NCI-H524 treated with DMSO at 0.1 percent for 48 hours (cell line): ENCODE measurements around the gene DDX24.
A peak's percentile ranks its signal among the peaks of the same experiment; 100 is the strongest.

Experiments used
- DNase-seq: peaks from one replicate; lab custom pipeline; 2025; lab: John Stamatoyannopoulos, UW

The DDX24 gene

DNA sequence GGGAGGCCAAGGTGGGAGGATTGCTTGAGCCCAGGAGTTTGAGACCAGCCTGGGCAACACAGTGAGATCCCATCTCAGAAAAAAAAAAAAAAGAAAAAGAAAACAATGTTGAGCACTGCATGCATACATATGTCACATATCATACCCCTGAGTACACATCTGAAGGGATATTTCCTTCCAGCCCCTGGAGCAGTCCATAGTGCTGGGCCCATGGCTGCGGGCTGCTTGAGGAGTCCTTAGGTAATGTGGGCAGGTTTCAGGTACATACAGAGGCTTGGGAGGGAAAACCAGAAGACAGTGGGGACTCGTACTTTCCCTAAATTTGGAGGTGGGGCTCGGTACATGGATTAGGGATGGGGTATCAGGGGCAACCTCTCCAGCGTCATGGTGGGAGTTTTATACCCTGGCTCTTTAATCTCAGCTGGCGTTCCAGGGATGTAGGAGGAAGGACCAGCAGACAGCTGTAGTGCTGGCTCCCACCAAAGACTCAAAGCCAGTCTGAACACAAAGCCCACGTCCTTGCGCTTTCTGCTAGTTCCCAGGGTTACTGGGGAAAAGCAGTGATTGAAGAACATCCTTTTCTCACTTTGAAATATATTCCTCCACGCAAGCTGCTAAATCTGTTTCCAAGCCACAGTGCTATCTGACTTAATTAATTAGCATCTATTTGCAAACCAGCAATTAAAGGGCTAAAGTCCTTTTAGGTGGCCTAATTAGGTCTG is 49.7 kb downstream of the DDX24 start:
- no peak for DNase-seq

- no peak for DNase-seq
Measured at GRCh38 chr14:94030571-94030970, 50.4 kb downstream of the DDX24 start.

GRCh38 chr14:94029671-94030203 is 51.3 kb downstream of the DDX24 start:
- DNase-seq = no peak

DNA sequence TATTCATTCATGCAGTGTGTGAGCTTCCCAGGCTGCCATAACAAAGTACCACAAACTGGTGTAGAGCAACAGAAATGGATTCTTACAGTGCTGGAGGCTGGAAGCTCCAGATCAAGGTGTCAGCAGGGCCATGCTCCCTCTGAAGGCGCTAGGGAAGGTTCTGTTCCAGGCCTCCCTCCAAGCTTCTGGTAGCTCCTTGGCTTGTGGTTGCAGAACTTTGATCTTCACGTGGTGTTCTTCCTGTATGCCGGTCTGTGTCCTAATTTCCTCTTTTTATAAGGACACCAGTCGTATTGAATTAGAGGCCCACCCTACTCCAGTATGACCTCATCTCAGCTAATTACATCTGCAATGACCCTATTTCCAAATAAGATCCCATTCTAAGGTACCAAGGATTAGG is 51.7 kb downstream of the DDX24 start:
- DNase-seq = no peak

DNA sequence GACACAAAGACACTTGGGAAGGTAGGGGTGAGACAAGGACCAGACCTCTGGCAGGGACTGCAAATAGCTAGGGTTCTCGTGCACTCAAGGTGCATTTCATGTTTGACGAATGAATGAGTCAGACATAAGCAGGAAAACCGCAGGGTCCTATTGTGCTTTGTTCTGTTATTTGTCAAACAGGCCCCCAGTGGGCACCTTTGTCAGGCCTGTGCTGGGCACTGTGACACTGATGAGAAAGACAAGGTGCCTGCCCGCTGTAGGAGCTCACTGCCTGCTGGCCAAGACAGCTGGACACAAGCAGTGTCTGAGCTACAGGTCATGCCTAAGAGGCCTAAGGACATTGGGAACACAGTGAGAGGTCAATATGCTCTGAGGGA is 52.6 kb downstream of the DDX24 start:
- DNase-seq = no peak

- DNase-seq = no peak
Measured at GRCh38 chr14:94027566-94028449, 53.2 kb downstream of the DDX24 start.

DNA sequence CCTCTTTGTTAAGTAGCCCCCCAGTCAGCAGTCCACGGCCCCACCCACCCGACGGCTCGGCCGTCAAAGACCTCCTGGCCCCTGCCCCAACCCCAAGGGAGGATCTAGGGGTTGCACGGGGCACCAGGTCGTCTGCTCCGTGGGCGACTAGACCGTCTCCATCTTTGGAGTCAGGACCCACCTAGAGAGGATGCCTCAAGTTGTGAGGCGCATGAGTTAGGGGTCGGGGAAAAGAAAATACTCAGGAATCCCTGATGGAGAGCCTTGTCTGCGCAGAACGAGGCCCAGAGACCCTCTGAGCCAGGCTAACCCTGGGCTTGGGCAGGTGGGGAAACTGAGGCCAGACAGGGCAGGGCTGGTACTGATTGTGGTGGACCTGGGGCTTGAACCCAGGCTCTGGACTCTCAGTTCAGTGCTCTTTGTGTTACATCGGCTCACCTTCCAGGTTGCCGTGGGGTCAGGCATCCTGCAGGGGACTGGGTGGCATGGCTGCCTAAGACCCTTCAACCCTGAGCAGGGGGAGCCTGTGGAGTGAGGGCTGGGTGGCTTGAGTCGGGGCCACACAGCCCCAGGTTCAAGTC is 54.0 kb downstream of the DDX24 start:
- no peak for DNase-seq

GRCh38 chr14:94026173-94026888 is 54.7 kb downstream of the DDX24 start, which contains the start of gene OTUB2:
Gene OTUB2 (plus strand): TSS chr14:94026340. CDS start chr14:94026538, 198 bp downstream.
- DNase-seq = peak; percentile 97

DNA sequence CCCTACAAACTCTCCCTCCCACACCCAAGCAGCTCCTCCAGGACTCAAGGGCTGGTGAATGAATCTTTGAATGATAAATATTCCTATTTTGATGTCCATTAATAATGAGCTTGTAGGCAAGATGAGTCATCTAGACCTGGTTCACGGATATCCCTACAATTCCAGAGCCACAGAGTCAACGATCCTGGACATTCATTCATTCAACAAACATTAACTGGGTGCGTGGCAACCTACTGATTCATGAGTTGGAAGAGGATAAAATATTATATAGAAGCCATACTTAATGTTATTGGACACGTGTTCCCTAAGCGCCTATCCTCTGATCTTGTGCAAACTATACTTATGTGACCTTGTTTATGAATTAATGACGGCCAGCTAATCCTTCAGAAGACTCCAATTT is 55.3 kb downstream of the DDX24 start:
- DNase-seq = no peak

GRCh38 chr14:94024549-94024948 is 56.5 kb downstream of the DDX24 start:
- no peak for DNase-seq

DNA sequence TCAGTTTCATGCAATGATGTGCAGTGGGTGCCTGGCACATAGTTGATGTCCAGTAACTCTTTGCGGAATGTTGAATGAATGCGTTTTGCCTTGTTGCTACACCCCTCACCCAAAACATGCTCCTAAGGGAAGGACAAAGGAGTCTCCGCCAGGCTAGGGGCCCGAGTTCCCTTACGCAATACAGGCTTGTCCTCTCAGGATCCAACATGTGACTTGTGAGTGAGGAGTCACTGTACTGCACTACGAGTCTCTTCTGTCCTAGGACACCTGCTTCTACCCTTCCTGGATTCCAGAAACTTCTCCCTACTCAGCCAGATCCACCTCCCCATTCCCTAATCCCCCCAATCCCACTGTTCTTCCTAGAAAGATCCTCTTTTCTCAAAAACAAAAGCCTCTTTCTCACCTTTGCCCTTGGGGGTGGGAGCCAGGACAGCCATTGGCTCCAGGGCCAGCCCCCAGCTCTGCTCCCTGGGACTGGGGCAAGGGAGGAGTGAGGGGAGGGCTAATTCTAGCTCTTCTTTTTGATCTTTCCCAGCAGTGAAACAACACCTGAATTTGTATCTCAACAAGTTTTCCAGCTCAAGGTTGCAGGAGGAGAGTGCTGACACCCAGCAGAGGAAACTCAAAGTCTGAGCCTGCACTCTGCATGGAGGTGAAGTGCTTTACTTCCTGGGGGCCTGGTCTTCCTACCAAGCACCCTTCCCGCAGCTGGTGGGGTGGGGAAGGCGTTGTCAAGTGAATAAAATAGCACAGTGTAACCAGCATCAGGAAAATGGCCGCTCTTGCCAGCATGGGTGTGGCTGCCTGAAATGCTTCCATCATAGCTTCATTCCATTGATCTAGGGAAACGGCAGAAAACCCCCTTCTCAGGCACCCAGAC is 58.2 kb downstream of the DDX24 start:
- DNase-seq = no peak

DNA sequence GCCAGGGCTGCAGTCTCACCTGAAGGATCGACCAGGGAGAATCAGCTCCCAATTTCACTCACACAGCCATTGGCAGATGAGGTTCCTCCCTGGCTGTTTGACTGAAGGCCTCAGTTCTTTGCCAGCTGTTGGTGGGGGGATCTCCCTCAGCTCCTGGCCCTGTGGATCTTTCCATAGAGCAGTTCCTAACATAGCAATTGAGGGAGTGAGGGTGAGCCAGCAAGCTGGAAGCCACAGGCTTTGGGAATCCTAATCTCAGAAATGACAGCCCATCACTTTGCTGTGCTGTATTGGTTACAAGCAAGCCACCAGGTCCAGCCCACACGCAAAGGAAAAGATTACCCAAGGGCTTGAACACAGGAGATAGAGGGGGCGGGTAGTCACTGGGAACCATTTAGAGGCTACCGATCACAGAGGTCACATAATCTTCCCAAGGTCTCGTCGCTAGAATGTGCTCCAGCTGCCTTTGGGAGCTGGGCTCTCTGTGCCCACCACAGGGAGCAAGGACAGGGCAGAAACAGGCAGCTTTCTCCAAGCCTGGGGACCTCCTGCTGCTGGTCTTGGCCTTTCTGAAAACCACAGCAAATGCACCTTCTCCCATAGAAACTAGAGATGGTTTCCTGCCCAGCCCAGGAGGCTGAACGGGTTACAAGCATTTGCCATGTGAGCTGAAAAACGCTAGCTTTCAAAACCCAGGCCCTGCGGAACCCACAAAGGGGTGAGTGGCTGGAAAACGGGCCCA is 59.4 kb downstream of the DDX24 start:
- DNase-seq = no peak

- no peak for DNase-seq
Measured at GRCh38 chr14:94021001-94021400, 60.0 kb downstream of the DDX24 start.

- DNase-seq = no peak
Measured at GRCh38 chr14:94020267-94020666, 60.7 kb downstream of the DDX24 start.

- no peak for DNase-seq
Measured at GRCh38 chr14:94019329-94019728, 61.7 kb downstream of the DDX24 start.

DNA sequence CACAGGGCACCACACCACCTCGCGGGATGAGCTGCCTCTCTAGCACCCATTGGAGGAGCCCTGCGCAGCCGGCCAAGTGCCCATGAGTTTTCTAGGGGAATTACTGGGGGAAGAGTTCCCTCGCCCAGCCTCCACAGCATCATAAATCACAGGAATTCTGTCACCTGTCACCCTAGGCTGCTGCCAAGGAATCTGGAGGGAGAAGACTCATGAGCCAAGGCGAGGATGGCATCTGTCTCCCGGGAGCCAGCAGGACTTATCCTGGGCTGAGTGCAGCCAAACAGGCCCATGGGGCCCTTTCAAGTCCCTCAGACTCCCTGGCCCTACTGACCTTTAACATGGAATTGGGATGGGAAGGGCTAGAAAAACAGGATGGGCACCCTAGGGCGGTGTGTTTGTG is 62.7 kb downstream of the DDX24 start:
- no peak for DNase-seq

GRCh38 chr14:94016446-94016976 is 64.5 kb downstream of the DDX24 start:
- no peak for DNase-seq

DNA sequence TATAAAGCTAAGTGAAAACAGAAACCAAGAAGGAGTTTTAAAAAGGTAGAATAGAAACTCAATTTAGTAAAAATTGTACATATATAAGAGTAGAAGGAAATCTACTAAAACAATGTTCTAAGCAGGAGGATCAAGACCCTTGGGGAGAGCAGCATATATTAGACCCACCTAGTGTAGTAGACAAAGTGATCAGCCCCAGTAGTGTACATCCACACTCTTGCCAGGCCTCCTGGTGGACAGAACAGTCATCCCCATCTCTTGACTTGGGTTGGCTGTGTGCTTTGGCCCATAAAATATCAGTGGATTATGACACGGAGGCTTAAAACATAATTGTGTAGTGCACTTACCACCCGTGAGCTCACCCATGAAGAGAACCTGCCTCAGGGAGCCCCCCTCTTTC is 65.8 kb downstream of the DDX24 start:
- no peak for DNase-seq

- no peak for DNase-seq
Measured at GRCh38 chr14:94014382-94014781, 66.6 kb downstream of the DDX24 start.

- no peak for DNase-seq
Measured at GRCh38 chr14:94011795-94012194, 69.2 kb downstream of the DDX24 start.
